ENCODE data around the gene PTPRE.

DNA sequence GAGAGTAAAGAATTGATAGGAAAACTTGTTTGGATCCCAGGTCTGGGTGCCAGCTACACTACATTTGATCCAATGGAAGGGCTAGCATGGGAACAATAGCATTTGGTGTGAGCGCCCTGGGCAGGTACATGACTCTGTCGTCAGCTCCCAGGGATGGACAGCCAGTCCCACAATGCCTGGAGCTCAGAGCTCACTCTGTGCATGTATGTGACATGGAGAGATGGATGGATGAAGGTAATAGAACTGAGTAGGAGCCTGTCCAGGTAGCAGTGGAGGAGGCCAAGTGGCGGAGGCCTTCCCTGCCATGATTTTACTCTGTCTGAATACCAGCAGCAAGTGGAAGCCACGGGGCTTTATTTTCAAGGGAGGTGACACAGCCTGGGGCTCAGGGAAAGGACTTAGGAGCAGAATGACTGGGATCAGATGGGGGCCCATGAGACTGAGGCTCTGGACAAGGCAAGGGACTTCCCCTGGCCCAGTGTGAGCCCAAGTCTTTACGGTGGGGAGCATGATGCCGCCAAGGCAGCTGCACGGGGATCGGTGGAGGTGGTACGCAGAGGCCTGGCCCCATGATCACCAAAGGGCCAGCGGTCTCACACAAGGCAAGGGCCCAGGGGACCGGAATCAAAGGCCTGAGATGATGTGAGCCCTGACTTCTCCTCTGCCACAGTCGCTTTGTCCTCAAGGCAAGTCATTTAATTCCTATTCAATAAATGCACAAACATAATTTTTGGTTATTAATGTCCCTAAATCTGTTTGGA lies 5.9 kb downstream of the PTPRE start:
- TF ChIP-seq POLR2AphosphoS5 (IDR thresholded peaks at IDR 0.05; ENCODE audit: borderline replicate concordance, low read depth, low read length): no peak
- TF ChIP-seq EZH2 (IDR thresholded peaks at IDR 0.05): no peak
